Measurements from ENCODE around the gene ADAMTS13.

Gene ADAMTS13

DNA sequence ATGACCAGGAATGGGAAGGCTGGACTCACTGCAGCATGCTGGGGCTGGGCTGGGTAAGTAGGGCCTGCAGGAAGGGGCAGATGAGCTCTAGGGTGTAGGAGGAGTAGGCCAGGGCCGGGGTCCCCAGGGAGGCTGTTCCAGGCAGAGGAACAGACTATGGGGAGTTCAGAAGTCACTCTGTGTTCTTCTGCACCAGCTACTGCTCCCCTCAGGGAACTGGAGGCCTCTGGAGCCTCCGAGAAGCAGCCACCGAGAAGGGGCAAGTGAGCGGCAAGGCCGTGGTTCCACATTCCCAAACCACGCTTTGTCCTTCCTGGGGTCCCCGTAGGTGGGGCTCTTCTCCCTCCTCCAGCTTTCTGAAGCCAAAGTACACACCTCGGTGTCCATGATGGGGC, 65.2 kb downstream of the ADAMTS13 start:
- Histone ChIP-seq H3K79me2 (ENCODE audit: insufficient read depth, low read length) (no peaks in the 10 kb centered on the region), H3K9ac (ENCODE audit: low read length) (no peak overlapping the region), H4K20me1 (ENCODE audit: low read depth, low read length) (no peaks in the 10 kb centered on the region), H3F3A (ENCODE audit: insufficient read depth) (no peaks in the 10 kb centered on the region), H3K27me3 (ENCODE audit: low read length) (no peaks in the 10 kb centered on the region), H3K4me2 (ENCODE audit: low read depth, low read length, poor library complexity, severe bottlenecking) (no peak overlapping the region), H2AFZ (ENCODE audit: low read depth, low read length, severe bottlenecking) (no peak overlapping the region), H3K36me3 (ENCODE audit: low read length) (no peaks in the 10 kb centered on the region), H3K9me3 (ENCODE audit: insufficient read depth, low read length) (no peaks in the 10 kb centered on the region), H3K27ac (ENCODE audit: low read depth, low read length) (no peak overlapping the region), H3K9me2 (replicated peaks; ENCODE audit: insufficient read depth, low read length) (no peaks in the 10 kb centered on the region), H3K4me3 (ENCODE audit: insufficient read depth, low read length, poor library complexity, severe bottlenecking) (no peak overlapping the region)
- TF ChIP-seq, protein P1, sequence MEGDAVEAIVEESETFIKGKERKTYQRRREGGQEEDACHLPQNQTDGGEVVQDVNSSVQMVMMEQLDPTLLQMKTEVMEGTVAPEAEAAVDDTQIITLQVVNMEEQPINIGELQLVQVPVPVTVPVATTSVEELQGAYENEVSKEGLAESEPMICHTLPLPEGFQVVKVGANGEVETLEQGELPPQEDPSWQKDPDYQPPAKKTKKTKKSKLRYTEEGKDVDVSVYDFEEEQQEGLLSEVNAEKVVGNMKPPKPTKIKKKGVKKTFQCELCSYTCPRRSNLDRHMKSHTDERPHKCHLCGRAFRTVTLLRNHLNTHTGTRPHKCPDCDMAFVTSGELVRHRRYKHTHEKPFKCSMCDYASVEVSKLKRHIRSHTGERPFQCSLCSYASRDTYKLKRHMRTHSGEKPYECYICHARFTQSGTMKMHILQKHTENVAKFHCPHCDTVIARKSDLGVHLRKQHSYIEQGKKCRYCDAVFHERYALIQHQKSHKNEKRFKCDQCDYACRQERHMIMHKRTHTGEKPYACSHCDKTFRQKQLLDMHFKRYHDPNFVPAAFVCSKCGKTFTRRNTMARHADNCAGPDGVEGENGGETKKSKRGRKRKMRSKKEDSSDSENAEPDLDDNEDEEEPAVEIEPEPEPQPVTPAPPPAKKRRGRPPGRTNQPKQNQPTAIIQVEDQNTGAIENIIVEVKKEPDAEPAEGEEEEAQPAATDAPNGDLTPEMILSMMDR (IDR thresholded peaks at IDR 0.05; ENCODE audit: insufficient read depth, low read length, poor library complexity, severe bottlenecking), result no peak
- TF ChIP-seq EZH2phosphoT487 (conservative IDR thresholded peaks at IDR 0.05; ENCODE audit: low read length), result no peak

DNA sequence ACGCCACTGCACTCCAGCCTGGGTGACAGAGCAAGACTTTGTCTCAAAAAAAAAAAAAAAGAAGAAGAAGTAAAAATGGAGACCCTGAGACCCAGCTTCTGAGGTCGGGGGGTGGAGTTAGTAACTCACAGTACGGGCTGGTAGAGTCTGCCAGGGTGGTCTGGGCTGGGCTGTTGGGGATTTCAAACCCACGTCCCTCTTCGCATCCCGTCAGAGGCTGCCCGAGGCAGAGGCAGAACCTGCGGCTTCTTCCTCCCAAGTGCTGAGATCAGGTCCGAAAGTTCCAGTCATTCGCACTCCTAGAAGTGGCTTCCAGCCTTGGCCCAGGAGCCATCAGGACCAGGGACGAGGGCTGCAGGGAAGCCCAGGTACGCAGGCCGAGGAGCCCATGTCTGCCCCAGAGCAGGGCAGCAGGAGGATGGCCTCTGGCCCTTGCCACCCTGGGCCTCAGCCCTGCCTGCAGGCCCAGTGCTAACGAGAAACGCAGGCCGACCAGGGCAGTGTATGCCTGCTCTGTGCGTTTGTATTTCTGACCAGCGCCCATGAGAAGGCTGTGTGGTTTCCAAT, 66.6 kb downstream of the ADAMTS13 start:
- H3K27me3 ChIP-seq (ENCODE audit: low read length), result no peaks in the 10 kb centered on the region
- TF ChIP-seq EZH2phosphoT487 (conservative IDR thresholded peaks at IDR 0.05; ENCODE audit: low read length), result no peak
- TF ChIP-seq, protein P1 (IDR thresholded peaks at IDR 0.05; ENCODE audit: insufficient read depth, low read length, poor library complexity, severe bottlenecking), result no peak
- H3K9ac ChIP-seq (ENCODE audit: low read length), result no peak overlapping the region
- no peak overlapping the region for H3K4me2 ChIP-seq (ENCODE audit: low read depth, low read length, poor library complexity, severe bottlenecking)
- H3F3A ChIP-seq (ENCODE audit: insufficient read depth), result no peaks in the 10 kb centered on the region
- H3K79me2 ChIP-seq (ENCODE audit: insufficient read depth, low read length), result no peaks in the 10 kb centered on the region
- H3K4me3 ChIP-seq (ENCODE audit: insufficient read depth, low read length, poor library complexity, severe bottlenecking), result no peak overlapping the region
- no peak overlapping the region for H3K27ac ChIP-seq (ENCODE audit: low read depth, low read length)
- no peaks in the 10 kb centered on the region for H3K9me3 ChIP-seq (ENCODE audit: insufficient read depth, low read length)
- H3K36me3 ChIP-seq (ENCODE audit: low read length), result no peaks in the 10 kb centered on the region
- H2AFZ ChIP-seq (ENCODE audit: low read depth, low read length, severe bottlenecking), result no peak overlapping the region
- no peaks in the 10 kb centered on the region for H4K20me1 ChIP-seq (ENCODE audit: low read depth, low read length)
- H3K9me2 ChIP-seq (replicated peaks; ENCODE audit: insufficient read depth, low read length), result no peaks in the 10 kb centered on the region

DNA sequence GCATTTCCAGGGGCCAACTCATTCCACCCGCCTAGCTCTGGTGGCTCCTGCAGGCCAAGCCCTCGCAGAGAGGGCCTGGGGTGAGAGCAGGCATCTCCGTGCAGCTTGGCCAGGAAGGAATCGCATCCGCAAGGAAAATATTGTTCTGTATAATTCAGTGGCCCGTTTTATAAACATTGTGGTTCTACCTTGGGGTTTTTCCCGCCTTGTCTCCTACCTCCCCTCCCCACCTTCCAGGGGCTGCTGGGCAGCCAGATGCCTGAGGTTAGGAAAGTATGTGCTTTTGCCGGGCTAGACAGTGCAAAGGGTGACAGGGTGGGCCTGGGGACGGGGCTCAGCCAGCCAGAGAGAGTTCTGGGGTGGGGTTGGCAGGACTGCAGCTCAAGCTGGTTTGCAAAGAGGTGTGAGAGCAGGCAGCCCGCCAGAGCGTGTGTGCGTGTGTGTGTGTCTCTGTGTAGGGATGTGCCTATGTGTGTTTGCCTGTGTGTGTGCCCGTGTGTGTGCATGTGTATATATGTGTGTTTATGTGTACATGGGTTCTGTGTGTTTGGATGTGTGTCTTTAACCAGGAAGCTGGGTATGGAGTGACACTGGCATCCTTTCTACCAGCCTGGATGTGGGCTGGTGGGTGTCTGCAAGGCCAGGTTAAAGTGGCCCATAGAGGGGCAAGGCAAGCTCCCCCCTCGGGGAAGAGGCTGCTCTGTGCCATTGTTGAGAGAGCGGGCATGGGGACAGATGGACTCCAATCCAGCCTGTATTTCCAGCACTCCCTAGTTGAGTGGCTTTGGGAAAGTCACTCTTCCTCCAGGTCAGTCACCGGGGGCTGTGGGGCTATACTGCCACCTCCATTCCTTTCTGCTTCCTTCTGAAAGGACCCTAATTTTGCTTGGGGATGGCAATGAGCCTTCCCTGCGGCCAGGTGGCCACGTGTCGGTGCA, 67.4 kb downstream of the ADAMTS13 start:
- H3K27me3 ChIP-seq (ENCODE audit: low read length), result no peaks in the 10 kb centered on the region
- no peak overlapping the region for H3K27ac ChIP-seq (ENCODE audit: low read depth, low read length)
- no peaks in the 10 kb centered on the region for H3K79me2 ChIP-seq (ENCODE audit: insufficient read depth, low read length)
- no peaks in the 10 kb centered on the region for H4K20me1 ChIP-seq (ENCODE audit: low read depth, low read length)
- no peaks in the 10 kb centered on the region for H3F3A ChIP-seq (ENCODE audit: insufficient read depth)
- no peak overlapping the region for H2AFZ ChIP-seq (ENCODE audit: low read depth, low read length, severe bottlenecking)
- H3K4me3 ChIP-seq (ENCODE audit: insufficient read depth, low read length, poor library complexity, severe bottlenecking), result no peak overlapping the region
- no peaks in the 10 kb centered on the region for H3K9me2 ChIP-seq (replicated peaks; ENCODE audit: insufficient read depth, low read length)
- no peaks in the 10 kb centered on the region for H3K36me3 ChIP-seq (ENCODE audit: low read length)
- no peak overlapping the region for H3K4me2 ChIP-seq (ENCODE audit: low read depth, low read length, poor library complexity, severe bottlenecking)
- no peak overlapping the region for H3K9ac ChIP-seq (ENCODE audit: low read length)
- no peaks in the 10 kb centered on the region for H3K9me3 ChIP-seq (ENCODE audit: insufficient read depth, low read length)
- TF ChIP-seq EZH2phosphoT487 (conservative IDR thresholded peaks at IDR 0.05; ENCODE audit: low read length), result no peak
- TF ChIP-seq, protein P1 (IDR thresholded peaks at IDR 0.05; ENCODE audit: insufficient read depth, low read length, poor library complexity, severe bottlenecking), result no peak
